ENCODE results near the gene TMEM198. TPM values are rescaled to one million over a fixed set of nuclear protein-coding genes. Genes with fewer than 3 reads are reported as not detected.

Gene TMEM198
- polyA plus RNA-seq, 1 donor (not counting 4 experiments of a cell fraction or from before 2014, with no cell fraction given), result 0.81 TPM

- Histone ChIP-seq H3K79me2 (ENCODE audit: control insufficient read depth, insufficient read depth, low read length) (no peaks in the 10 kb centered on the region), H3K4me1 (ENCODE audit: control insufficient read depth, extremely low read depth, insufficient read depth, low read length) (peaks cover 5% of the 10 kb centered on the region), H3K27ac (ENCODE audit: control insufficient read depth, insufficient read depth, low read length) (no peak overlapping the region), H3K27me3 (ENCODE audit: control insufficient read depth, extremely low read depth, insufficient read depth, low read length) (peaks cover 55% of the 10 kb centered on the region), H3K9me1 (ENCODE audit: control insufficient read depth, extremely low read depth, insufficient read depth, low read length) (no peaks in the 10 kb centered on the region), H3K4me3 (ENCODE audit: control insufficient read depth in 2 of 3, extremely low read depth in 1 of 3, insufficient read depth in 2 of 3, low read depth in 1 of 3, low read length in 3 of 3) (no peak overlapping the region), H4K20me1 (ENCODE audit: control insufficient read depth, extremely low read depth, insufficient read depth, low read length) (peaks cover 3% of the 10 kb centered on the region), H3K9ac (ENCODE audit: control insufficient read depth, extremely low read depth, insufficient read depth, low read length) (no peak overlapping the region), H3K4me2 (ENCODE audit: control insufficient read depth, extremely low read depth, insufficient read depth, low read depth, low read length) (no peak overlapping the region), H3K9me3 (ENCODE audit: control insufficient read depth, low read depth, low read length) (no peaks in the 10 kb centered on the region), H3K36me3 (ENCODE audit: control insufficient read depth in 2 of 2, extremely low read depth in 1 of 2, insufficient read depth in 2 of 2, low read length in 2 of 2) (no peaks in the 10 kb centered on the region), H2AFZ (ENCODE audit: control insufficient read depth, low read length) (no peak overlapping the region)
- no peak for DNase-seq (ENCODE audit: low read depth, low spot score)
- TF ChIP-seq CTCF (optimal IDR thresholded peaks at IDR 0.05 in 1 of 3, IDR thresholded peaks at IDR 0.05 in 1 of 3, conservative IDR thresholded peaks at IDR 0.05 in 1 of 3; ENCODE audit: extremely low read depth in 1 of 3, insufficient read depth in 2 of 3, low read length in 3 of 3) (no peak), EZH2 (IDR thresholded peaks at IDR 0.05; ENCODE audit: low read length) (no peak)
- no peak for FAIRE-seq
- dilution Hi-C loops (cut with MboI; ENCODE audit: extremely low pct_ligation_motif_present, low sequenced_read_pairs), result no loop called here
Observed at GRCh38 chr2:219527076-219527394, 16.8 kb upstream of the TMEM198 start.

DNA sequence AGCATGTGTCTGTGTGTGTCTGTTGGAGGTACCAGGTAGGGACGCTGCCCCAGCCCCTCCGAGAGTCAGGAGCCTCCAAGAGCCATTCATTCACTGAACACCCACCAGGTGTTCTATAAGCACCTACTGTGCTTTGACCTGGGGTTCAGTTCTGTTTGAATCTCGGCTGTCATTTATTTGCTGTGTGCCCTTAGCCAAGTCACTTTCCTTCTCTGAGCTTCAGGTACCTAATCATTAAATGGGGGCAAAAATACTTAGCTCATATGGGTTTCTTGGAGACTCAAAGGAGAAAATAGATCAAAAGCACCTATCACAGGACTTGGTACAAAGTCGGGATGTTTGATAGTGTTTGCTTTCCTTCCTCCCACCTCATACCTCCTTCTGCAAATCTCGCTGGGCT lies 16.4 kb upstream of the TMEM198 start:
- no peaks in the 10 kb centered on the region for H3K79me2 ChIP-seq (ENCODE audit: control insufficient read depth, insufficient read depth, low read length)
- no peak overlapping the region for H3K4me2 ChIP-seq (ENCODE audit: control insufficient read depth, extremely low read depth, insufficient read depth, low read depth, low read length)
- no peaks in the 10 kb centered on the region for H3K36me3 ChIP-seq (ENCODE audit: control insufficient read depth in 2 of 2, extremely low read depth in 1 of 2, insufficient read depth in 2 of 2, low read length in 2 of 2)
- peaks cover 59% of the 10 kb centered on the region for H3K27me3 ChIP-seq (ENCODE audit: control insufficient read depth, extremely low read depth, insufficient read depth, low read length)
- H3K9me3 ChIP-seq (ENCODE audit: control insufficient read depth, low read depth, low read length), result no peaks in the 10 kb centered on the region
- H3K4me3 ChIP-seq (ENCODE audit: control insufficient read depth in 2 of 3, extremely low read depth in 1 of 3, insufficient read depth in 2 of 3, low read depth in 1 of 3, low read length in 3 of 3), result no peak overlapping the region
- H3K9ac ChIP-seq (ENCODE audit: control insufficient read depth, extremely low read depth, insufficient read depth, low read length), result no peak overlapping the region
- no peak overlapping the region for H2AFZ ChIP-seq (ENCODE audit: control insufficient read depth, low read length)
- no peak overlapping the region for H3K27ac ChIP-seq (ENCODE audit: control insufficient read depth, insufficient read depth, low read length)
- peaks cover 4% of the 10 kb centered on the region for H3K4me1 ChIP-seq (ENCODE audit: control insufficient read depth, extremely low read depth, insufficient read depth, low read length)
- FAIRE-seq (no peak), DNase-seq (ENCODE audit: low read depth, low spot score) (no peak)
- dilution Hi-C loops (cut with MboI; ENCODE audit: extremely low pct_ligation_motif_present, low sequenced_read_pairs), result no loop called here
- no peaks in the 10 kb centered on the region for H3K9me1 ChIP-seq (ENCODE audit: control insufficient read depth, extremely low read depth, insufficient read depth, low read length)
- TF ChIP-seq EZH2 (IDR thresholded peaks at IDR 0.05; ENCODE audit: low read length) (no peak), CTCF (optimal IDR thresholded peaks at IDR 0.05 in 1 of 3, IDR thresholded peaks at IDR 0.05 in 1 of 3, conservative IDR thresholded peaks at IDR 0.05 in 1 of 3; ENCODE audit: extremely low read depth in 1 of 3, insufficient read depth in 2 of 3, low read length in 3 of 3) (no peak)
- peaks cover 3% of the 10 kb centered on the region for H4K20me1 ChIP-seq (ENCODE audit: control insufficient read depth, extremely low read depth, insufficient read depth, low read length)

Data from keratinocyte (primary cell).